H7 (cell line): ENCODE measurements around the gene ETV6. TPM values are rescaled to one million over a fixed set of nuclear protein-coding genes. Genes with fewer than 3 reads are reported as not detected.
"Not testable (repeated sequence)": the region's sequence is repeated elsewhere in the genome, so short reads cannot be mapped to it uniquely, and the experiment has no call there.

Experiments used
- DNase-seq: peaks from one replicate; pipeline ENCODE4 v3.0.0; 2012
- H3K27me3 ChIP-seq: 2 replicates; pipeline ENCODE4 v1.6.0; 2011; ENCODE audit warnings: mild to moderate bottlenecking, low read length; ENCODE audit not compliant: control insufficient read depth, insufficient read depth
- H3K36me3 ChIP-seq: replicated peaks from 2 replicates; pipeline ENCODE4 v1.5.1; 2011; ENCODE audit warnings: low read length; ENCODE audit not compliant: control insufficient read depth, insufficient read depth
- H3K4me3 ChIP-seq: 2 replicates; pipeline ENCODE4 v1.5.1; 2011; ENCODE audit warnings: low read depth, mild to moderate bottlenecking, control low read depth, low read length, moderate library complexity; ENCODE audit not compliant: insufficient read depth
- total RNA-seq: library from RNA; depleted of rRNA; stranded (reverse); fragments of >200 nt; shearing (Covaris generic); gene quantifications from 2 replicates; pipeline ENCODE4 v1.2.3, GENCODE V29; 2014

The ETV6 gene
- total RNA-seq, 1 experiment from 2014 or later = 5.7 TPM

DNA sequence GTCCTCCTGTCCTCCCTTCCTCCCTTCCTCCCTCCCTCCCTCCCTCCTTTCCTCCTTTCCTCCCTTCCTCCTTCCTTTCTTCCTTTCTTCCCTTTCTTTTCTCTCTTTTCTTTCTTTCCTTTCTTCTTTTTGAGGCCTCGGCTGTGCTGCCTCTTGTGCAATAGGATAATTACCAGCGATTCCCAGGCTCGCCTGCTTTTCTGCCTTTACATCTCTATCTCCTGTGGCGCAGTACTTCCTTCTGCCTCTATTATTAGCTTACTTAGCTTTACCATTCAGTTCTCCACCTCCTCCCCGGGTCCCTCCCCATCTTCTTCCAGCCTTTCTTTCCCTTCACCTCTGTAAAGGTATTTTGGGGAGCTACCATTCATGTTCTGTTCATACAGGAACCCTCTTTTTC is 19.9 kb downstream of the ETV6 start:
- no peaks in the 10 kb centered on the region for H3K27me3 ChIP-seq

DNA sequence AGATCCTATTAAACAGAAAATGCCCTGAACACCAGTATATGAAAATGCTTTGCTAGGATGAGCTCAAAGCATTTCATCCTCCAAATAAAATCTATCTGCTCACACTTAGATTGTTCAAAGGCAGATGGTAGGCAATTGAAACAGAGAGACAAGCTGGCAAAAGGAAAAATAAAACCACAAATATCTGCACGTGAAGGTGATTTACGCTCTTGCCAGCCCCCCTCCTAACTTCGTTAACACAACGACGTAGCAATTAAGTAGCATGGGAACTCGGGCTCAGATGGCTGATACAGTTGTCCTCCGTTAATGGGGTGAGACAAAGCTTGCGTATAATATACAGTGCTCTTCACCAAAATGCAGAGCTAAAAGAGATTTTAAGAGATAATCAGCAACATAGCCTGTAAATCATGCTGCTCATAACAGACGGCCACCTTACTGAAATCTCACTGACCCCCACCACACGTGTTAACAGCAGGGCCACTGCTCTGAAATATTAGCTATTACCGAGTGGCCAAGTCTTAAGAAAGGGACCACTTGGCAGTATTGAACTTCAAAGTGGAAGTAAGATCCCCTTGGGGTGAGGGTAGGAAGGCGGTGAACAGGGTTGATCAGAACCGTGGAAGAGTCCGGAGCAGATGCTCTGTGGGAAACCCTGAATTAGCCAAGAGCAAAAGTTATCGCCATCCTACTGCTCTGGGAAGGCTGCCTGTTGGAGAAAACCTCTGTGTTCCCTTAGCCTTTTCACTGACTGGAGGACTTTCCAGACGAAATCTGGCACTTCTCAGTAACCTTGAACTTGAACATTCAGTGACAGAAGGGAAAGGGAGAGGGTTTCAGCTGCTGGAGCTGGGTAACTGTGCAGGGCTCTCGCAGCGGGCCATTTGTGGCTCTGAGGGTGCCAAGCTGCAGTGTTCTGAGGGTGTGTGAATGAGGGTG is 23.1 kb downstream of the ETV6 start:
- Histone ChIP-seq H3K27me3 (no peaks in the 10 kb centered on the region), H3K4me3 (no peak overlapping the region), H3K36me3 (no peaks in the 10 kb centered on the region)
- no peak for DNase-seq

More for the DNA sequence above, 19.9 kb downstream of the ETV6 start:
- Histone ChIP-seq H3K36me3 (no peaks in the 10 kb centered on the region), H3K4me3 (no peak overlapping the region)
- DNase-seq = no peak

DNA sequence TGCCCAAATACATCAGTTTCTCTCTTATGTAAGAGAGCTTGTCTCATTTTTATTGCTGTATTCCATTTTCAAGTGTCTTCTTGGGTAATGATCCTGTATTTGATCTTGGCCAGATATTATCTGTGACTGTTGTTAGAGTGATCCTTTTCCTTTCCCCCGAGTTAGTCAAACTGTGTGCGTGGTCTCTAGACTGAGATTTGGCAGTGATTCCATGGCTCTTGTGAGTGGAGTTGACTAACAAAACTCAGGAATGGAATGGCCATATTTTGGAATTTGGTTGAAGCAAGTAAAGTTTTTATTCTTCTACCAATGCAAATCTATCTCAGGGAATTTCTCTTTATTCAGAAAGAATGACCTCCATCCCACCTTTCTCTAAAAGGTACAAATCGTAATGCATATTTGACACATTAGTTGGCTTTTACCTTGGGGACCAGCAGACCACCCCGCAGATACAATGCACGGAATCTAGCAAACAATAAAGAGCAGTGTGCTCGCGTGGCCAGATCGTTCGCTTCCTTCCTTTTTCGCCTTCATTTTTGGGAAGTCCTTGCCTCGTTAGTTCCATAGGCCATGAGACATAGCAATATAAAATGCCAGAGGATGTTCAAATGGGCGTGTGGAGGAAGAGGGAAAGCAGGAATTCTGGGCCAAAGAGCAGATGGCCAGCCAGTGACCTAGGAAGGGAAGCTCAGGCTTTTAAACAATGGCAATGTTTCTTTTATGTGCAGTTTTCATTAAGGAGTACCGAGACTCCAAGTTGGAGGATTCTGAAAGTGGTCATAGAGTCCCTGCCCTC is 24.4 kb downstream of the ETV6 start:
- Histone ChIP-seq H3K4me3 (no peak overlapping the region), H3K36me3 (peaks cover 1% of the 10 kb centered on the region; the same call in 1 of the 2 replicates), H3K27me3 (no peaks in the 10 kb centered on the region)
- DNase-seq = no peak

DNA sequence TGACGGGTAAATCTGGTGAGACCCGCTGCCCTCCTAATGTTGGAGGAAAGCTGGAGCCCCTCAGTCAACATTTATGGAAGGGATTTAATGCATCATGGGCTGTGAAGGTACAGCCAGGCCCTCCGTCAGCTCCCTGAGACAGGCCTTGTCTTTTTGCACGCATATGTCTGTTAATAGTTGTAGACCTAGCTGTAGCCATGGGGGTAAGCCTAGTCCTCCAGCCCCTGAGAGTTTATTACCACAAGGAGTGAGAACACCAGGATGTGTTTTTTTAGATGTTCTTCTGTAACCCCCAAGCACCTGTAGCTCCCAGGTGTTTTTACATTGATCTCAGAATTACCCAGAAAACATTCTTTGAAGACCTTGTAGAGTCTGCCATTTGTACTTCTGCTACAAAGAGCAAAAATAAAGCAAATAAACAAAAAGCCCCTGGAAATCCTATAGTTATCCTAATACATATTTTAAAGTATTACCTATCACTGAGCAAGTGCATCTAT is 25.5 kb downstream of the ETV6 start:
- Histone ChIP-seq H3K4me3 (no peak overlapping the region), H3K27me3 (no peaks in the 10 kb centered on the region), H3K36me3 (peaks cover 1% of the 10 kb centered on the region; the same call in 1 of the 2 replicates)
- DNase-seq = no peak

DNA sequence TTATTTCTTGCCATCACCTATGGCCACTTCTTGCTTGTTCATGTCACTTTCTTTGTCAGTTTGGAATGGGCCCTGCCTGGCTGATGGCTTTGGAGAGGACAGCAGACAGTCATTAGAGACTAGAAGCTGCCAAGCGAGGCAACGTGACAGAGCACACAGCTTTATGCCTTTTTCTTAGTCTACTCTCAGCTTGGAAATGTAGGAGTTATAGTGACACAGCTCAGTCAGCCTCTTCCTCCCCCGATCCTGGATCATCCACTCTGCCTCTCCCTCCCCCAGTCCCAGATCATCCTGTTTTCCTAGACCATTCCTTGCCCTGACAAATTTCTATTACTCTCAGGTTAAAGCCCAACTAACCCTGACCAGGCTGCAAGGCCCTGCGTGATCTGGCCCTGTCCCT is 26.6 kb downstream of the ETV6 start:
- no peak for DNase-seq
- H3K27me3 ChIP-seq = no peaks in the 10 kb centered on the region

DNA sequence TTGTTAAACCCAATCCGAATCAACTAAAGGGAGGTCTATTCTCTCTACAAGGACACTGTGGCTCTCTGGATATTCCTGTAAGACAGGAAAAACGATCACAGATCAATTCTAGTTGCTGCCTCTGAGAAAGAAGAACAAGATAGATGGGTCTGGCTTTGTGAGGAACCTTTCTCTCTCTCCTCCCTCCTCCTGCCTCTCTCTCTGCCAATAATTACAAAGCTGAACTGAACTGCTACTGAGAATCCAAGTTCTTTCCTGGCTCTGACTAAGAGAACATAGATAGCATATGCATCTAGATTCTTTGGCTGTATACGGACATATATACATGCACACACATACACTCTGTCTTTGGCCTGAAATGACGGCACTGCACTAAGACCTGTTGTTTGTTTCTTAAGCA is 27.6 kb downstream of the ETV6 start:
- no peak for DNase-seq
- Histone ChIP-seq H3K4me3 (no peak overlapping the region), H3K27me3 (no peaks in the 10 kb centered on the region), H3K36me3 (peaks cover 1% of the 10 kb centered on the region; the same call in 1 of the 2 replicates)

More for the DNA sequence above, 26.6 kb downstream of the ETV6 start:
- H3K36me3 ChIP-seq = peaks cover 1% of the 10 kb centered on the region; the same call in 1 of the 2 replicates
- no peak overlapping the region for H3K4me3 ChIP-seq

DNA sequence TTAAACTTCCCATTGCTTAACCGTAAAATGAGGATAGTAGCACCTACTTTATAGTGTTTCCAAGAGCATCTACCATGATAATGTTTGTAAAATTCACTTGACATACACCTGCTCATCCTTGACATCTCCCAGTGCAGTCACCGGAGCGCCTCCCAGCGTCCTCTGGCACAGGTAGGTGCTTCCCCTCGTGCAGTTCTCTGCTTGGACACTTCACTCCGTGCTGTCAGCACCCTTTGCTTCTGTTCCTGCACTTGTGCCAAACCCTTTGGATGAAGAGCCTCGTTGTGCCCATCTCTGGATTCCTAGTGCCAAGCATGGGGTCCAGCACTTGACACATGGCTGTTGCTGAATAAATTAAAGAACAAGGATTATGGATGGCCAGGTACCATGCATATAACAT is 28.3 kb downstream of the ETV6 start:
- Histone ChIP-seq H3K4me3 (no peak overlapping the region), H3K27me3 (no peaks in the 10 kb centered on the region), H3K36me3 (peaks cover 1% of the 10 kb centered on the region; the same call in 1 of the 2 replicates)
- DNase-seq = no peak

DNA sequence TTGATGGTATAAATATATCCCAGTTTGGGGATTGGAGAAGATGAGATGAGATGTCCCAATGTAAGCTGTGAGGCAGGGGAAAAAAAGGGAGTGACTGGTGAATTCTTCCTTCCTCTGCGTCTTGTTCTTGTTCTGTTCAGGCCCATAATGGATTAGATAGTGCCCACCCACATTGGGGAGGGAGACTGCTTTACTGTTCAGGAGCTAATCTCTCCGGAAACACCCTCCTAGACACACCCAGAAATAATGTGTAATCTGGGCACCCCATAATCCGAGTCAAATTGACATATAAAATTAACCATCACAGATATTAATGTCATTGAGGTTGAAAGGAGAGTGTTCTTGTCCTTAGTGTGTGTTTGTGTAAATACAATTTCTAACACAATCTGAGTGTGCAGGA is 29.3 kb downstream of the ETV6 start:
- Histone ChIP-seq H3K27me3 (no peaks in the 10 kb centered on the region), H3K4me3 (no peak overlapping the region), H3K36me3 (peaks cover 1% of the 10 kb centered on the region; the same call in 1 of the 2 replicates)
- DNase-seq = no peak

DNA sequence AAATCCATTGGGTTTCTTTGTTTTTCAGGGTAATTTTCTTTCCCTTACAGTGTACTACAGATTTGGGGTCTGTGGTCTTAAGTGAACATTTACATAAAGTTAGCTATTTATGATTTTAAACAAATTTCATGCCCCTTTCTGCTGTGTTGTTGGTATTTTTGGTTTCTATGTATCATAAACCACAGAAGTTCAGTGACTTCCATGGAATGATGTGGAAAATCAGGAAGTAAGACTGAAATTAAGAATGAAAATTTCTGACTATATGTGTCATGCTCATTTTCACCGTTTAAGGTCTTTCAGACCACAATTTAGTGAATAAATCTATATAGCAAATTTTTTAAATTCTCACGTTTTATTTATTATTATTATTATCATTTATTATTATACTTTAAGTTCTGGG is 31.7 kb downstream of the ETV6 start:
- Histone ChIP-seq H3K4me3 (no peak overlapping the region), H3K27me3 (no peaks in the 10 kb centered on the region), H3K36me3 (peaks cover 1% of the 10 kb centered on the region; the same call in 1 of the 2 replicates)
- DNase-seq = no peak

DNA sequence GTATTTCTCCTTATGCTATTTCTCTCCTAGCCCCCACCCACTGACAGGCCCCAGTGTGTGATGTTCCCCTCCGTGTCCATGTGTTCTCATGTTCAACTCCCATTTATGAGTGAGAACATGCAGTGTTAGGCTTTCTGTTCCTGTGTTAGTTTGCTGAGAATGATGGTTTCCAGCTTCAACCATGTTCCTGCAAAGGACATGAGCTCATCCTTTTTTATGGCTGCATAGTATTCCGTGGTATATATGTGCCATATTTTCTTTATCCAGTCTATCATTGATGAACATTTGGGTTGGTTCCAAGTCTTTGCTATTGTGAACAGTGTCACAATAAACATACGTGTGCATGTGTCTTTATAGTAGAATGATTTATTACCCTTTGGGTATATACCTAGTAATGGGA is 32.2 kb downstream of the ETV6 start:
- H3K4me3 ChIP-seq, H3K36me3 ChIP-seq, DNase-seq, H3K27me3 ChIP-seq: not testable (repeated sequence)

DNA sequence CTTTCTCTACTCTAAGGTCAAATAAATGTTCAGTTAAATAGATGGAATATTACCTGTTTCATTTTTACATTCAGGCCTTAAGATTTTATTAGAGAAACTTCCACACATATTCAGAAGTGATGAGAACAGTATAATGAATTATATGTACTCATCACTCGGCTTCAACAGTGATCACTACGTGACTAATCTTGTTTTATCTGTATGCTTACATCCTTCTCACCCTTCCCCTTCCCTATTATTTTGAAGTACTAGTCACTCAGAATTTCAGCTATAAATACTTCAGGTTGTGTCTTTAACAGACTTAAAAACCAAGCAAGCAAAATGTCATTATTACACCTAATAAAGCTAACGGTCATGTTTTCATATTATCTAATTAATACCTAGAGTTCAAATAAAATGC is 34.9 kb downstream of the ETV6 start:
- Histone ChIP-seq H3K36me3 (no peaks in the 10 kb centered on the region), H3K27me3 (no peaks in the 10 kb centered on the region), H3K4me3 (no peak overlapping the region)
- DNase-seq = no peak

DNA sequence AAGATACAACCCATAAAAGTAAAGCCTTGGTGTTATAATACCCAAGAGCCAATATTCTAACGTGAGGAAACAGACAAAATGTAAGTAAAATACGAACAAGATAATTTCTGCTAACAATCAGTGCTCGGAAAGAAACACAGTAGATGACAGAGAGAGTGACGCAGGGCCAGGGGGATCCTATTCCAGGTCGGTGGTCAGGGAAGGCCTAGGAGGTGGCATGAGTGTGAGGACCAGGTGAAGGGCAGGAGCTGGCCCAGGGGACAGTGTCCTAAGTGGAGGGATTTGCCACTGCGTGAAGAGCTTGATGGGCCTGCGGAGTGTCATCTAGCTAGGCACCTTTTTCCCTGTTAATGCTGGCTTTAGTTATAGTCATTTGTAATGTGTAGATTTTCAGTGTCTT is 35.3 kb downstream of the ETV6 start:
- no peak for DNase-seq
- no peaks in the 10 kb centered on the region for H3K27me3 ChIP-seq
- H3K4me3 ChIP-seq = no peak overlapping the region
- H3K36me3 ChIP-seq = no peaks in the 10 kb centered on the region

DNA sequence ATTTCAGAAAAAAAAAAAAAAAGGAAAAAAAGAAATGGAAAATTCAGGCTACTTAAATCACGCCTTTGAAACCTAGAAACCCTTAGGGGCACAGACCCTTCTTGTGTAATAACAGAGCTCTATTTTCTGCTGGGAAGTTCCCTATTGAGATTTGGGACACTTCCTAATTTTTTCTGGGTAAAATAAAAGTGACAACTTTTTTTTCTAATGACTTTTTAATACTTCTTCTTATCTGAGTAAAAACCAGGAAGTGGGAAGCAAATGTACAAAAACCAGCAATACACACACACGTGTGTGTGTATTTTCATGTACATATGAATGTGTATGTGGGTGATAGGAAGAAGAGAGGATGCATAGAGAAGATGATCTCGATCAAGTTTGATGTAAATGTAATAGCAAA is 35.8 kb downstream of the ETV6 start:
- Histone ChIP-seq H3K27me3 (no peaks in the 10 kb centered on the region), H3K36me3 (no peaks in the 10 kb centered on the region), H3K4me3 (no peak overlapping the region)
- DNase-seq = no peak

DNA sequence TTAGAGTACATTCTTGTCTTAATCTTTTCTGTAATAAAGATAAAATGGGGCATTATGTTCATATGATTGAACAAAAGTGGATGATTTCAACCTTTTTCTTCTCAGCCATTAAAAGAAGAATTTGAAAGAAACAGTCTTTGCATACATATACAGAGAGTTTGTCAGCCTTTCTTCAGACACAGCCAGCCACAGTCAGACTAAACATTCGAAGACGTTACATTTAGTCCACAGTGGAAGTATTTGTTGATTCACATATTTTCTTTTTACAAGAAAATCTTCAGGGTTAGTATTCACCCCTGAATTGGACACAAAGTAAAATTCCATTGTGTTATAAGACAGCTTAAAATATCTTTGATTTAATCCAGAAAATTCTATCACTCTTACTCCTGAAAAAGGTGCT is 36.2 kb downstream of the ETV6 start:
- Histone ChIP-seq H3K36me3 (no peaks in the 10 kb centered on the region), H3K27me3 (no peaks in the 10 kb centered on the region), H3K4me3 (no peak overlapping the region)
- DNase-seq = no peak

DNA sequence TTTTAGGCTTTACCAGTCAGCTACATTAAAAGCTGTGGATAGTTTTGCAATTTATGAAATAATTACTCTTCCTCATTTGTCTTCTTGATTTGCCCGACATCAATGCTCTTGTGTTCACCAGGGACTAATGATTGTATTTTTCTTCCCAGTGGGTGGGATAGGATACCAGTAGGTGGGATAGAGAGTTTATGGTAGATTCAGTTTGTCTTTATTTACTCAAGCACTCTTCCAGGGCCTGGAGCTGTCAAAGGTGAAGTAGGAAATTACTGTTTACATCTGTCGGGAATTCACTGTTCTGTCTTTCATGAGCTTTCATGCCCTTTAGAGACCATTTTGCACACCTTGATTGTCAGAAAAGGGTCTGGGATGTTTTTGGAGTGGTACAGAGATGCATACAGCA is 36.6 kb downstream of the ETV6 start:
- Histone ChIP-seq H3K36me3 (no peaks in the 10 kb centered on the region), H3K27me3 (no peaks in the 10 kb centered on the region), H3K4me3 (no peak overlapping the region)
- no peak for DNase-seq
